Upper lobe of right lung (tissue), 1 donor: ENCODE measurements around the gene DNAJB1. TPM values are rescaled to one million over a fixed set of nuclear protein-coding genes. Genes with fewer than 3 reads are reported as not detected.
A peak's percentile ranks its signal among the peaks of the same experiment; 100 is the strongest.

Source experiments
- ATAC-seq: fragments of 200-7000 bp; cut with Tn5 transposase; one replicate; pipeline ENCODE4 v1.9.1; 2020; ENCODE audit warnings: mild to moderate bottlenecking, moderate library complexity
- DNase-seq: peaks from one replicate; pipeline ENCODE4 v3.0.0-alpha.2; 2020
- H3K27ac ChIP-seq: fragments of 200-600 bp; one replicate; pipeline ENCODE4 v1.8.0; 2022
- H3K27me3 ChIP-seq: fragments of 200-600 bp; one replicate; pipeline ENCODE4 v1.8.0; 2022; ENCODE audit warnings: mild to moderate bottlenecking
- H3K36me3 ChIP-seq: fragments of 200-600 bp; one replicate; pipeline ENCODE4 v1.8.0; 2022
- H3K4me1 ChIP-seq: fragments of 200-600 bp; one replicate; pipeline ENCODE4 v1.8.0; 2022
- H3K4me3 ChIP-seq: fragments of 200-600 bp; one replicate; pipeline ENCODE4 v1.8.0; 2022; ENCODE audit warnings: mild to moderate bottlenecking
- H3K9me3 ChIP-seq: fragments of 200-600 bp; one replicate; pipeline ENCODE4 v1.8.0; 2022
- intact Hi-C: fragments of 100-400 bp; cut with DNase I; formaldehyde crosslinking; loops from one replicate; pipeline ENCODE4 v1.11.0; 2022
- total RNA-seq: library from RNA; stranded (reverse); fragmentation: NEBNext Ultra II Directional; extraction: Animal tissue kit (Norgen Biotek cat#: 25700); gene quantifications from one replicate; pipeline ENCODE4 v1.2.1, GENCODE V29; 2021
- TF ChIP-seq, protein P1 (sequence below): fragments of 200-600 bp; IDR thresholded peaks from one replicate; pipeline ENCODE4 v1.8.0; 2022; ENCODE audit warnings: antibody characterized with exemption
- donor health status: DM: no; HTN: yes; CAD: no; lungs with severe emphysema.

DNAJB1 gene
- total RNA-seq, 1 donor from 2014 or later = 99.7 TPM

DNA sequence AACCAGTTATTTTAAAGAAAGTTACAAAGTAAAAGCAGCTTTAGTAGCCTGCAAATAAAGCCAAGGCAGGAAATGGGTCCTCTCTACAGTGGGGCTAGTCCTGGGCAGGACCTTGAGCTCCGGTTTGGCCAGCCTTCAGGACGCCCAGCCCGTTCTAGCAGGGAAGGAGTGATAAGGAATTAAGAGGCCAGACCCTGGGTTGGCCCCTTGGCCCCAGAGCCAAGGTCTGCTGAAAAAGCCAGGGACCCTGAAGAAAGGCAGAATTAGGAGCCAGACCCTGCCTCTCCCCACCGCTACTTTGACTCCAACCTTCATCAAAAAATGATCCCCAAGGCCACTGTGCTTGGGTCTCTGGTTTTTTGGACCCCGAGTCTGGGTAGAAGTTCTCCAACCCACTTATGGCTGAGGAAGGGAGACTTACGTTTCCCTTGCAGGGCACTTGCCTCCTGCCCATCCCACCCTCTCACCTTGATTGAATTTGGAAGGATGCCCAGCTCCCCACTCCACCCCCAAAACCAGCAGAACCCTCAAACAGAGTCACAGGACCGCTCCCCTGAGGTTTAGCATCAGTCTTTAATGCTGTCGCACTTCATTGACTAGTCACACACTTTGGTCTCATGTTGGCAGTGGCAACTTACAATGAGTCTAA is 3.9 kb downstream of the DNAJB1 start:
- TF ChIP-seq, protein P1, sequence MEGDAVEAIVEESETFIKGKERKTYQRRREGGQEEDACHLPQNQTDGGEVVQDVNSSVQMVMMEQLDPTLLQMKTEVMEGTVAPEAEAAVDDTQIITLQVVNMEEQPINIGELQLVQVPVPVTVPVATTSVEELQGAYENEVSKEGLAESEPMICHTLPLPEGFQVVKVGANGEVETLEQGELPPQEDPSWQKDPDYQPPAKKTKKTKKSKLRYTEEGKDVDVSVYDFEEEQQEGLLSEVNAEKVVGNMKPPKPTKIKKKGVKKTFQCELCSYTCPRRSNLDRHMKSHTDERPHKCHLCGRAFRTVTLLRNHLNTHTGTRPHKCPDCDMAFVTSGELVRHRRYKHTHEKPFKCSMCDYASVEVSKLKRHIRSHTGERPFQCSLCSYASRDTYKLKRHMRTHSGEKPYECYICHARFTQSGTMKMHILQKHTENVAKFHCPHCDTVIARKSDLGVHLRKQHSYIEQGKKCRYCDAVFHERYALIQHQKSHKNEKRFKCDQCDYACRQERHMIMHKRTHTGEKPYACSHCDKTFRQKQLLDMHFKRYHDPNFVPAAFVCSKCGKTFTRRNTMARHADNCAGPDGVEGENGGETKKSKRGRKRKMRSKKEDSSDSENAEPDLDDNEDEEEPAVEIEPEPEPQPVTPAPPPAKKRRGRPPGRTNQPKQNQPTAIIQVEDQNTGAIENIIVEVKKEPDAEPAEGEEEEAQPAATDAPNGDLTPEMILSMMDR = no peak
- peaks cover 29% of the 10 kb centered on the region for H3K36me3 ChIP-seq
- DNase-seq (no peak), ATAC-seq (no peak)
- peaks cover 42% of the 10 kb centered on the region for H3K4me1 ChIP-seq
- H3K27me3 ChIP-seq = no peaks in the 10 kb centered on the region
- intact Hi-C loops = no loop called here
- no peaks in the 10 kb centered on the region for H3K9me3 ChIP-seq
- H3K4me3 ChIP-seq = no peak overlapping the region
- peak overlapping the region; percentile 36 for H3K27ac ChIP-seq

GRCh38 chr19:14512406-14512961 is 5.7 kb downstream of the DNAJB1 start:
- Histone ChIP-seq H3K27me3 (no peaks in the 10 kb centered on the region), H3K4me3 (no peak overlapping the region), H3K27ac (no peak overlapping the region), H3K4me1 (peaks cover 47% of the 10 kb centered on the region), H3K36me3 (peaks cover 29% of the 10 kb centered on the region), H3K9me3 (no peaks in the 10 kb centered on the region)
- no peak for DNase-seq
- TF ChIP-seq, protein P1 = no peak
- intact Hi-C loops = no loop called here
- ATAC-seq = no peak

GRCh38 chr19:14511229-14511593 is 7.0 kb downstream of the DNAJB1 start:
- ATAC-seq (peak; percentile 1), DNase-seq (no peak)
- intact Hi-C loops = no loop called here
- Histone ChIP-seq H3K27me3 (no peaks in the 10 kb centered on the region), H3K36me3 (peaks cover 26% of the 10 kb centered on the region), H3K4me3 (no peak overlapping the region), H3K9me3 (no peaks in the 10 kb centered on the region), H3K4me1 (peaks cover 44% of the 10 kb centered on the region), H3K27ac (peak overlapping the region; percentile 80)
- TF ChIP-seq, protein P1 = no peak

DNA sequence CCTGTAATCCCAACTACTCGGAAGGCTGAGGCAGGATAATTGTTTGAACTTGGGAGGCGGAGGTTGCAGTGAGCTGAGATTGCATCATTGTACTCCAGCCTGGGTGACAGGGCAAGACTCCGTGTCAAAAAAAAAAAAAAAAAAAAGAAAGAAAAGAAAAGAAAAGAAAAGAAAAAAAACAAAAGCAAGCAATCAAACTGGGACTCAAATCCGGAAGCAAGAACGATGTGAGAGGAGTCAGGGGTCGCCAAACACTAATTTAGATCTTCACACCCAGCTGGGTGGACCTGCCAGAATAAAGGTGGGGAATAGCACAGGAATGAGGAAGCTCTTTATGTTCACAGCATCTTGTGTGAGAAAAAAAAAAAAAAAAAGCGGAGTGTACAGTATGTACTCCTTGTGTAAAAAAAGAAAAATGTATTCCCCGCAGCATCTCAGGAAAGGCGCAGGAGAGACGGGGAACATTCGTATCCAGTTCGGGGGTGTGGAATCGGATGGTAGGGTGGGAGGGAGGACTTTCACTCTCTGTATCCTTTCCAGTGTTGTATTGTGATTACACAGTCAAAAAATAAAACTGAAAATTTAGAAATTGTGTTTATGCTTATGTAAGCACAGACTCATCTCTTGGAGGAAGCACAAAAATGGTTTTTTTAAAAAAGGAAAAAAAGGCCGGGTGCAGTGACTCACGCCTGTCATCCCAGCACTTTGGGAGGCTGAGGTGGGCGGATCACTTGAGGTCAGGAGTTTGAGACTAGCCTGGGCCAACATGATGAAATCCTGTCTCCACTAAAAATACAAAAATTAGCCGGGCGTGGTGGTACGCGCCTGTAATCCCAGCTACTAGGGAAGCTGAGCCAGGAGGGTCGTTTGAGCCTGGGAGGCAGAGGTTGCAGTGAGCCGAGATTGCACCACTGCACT is 7.6 kb downstream of the DNAJB1 start:
- Histone ChIP-seq H3K4me3 (no peak overlapping the region), H3K27ac (peak overlapping the region; percentile 80), H3K9me3 (no peaks in the 10 kb centered on the region), H3K36me3 (peaks cover 19% of the 10 kb centered on the region), H3K4me1 (peaks cover 37% of the 10 kb centered on the region), H3K27me3 (no peaks in the 10 kb centered on the region)
- TF ChIP-seq, protein P1 = no peak
- intact Hi-C loops = no loop called here
- ATAC-seq (peak; percentile 38), DNase-seq (peak; percentile 73)

GRCh38 chr19:14507704-14508542 is 10.3 kb downstream of the DNAJB1 start:
- ATAC-seq (peak; percentile 52), DNase-seq (no peak)
- TF ChIP-seq, protein P1 = no peak
- H3K36me3 ChIP-seq = no peaks in the 10 kb centered on the region
- no peaks in the 10 kb centered on the region for H3K9me3 ChIP-seq
- H3K4me1 ChIP-seq = peaks cover 25% of the 10 kb centered on the region
- intact Hi-C loops = no loop called here
- H3K27ac ChIP-seq = peak overlapping the region; percentile 80
- no peak overlapping the region for H3K4me3 ChIP-seq
- H3K27me3 ChIP-seq = no peaks in the 10 kb centered on the region
